GM15510 (cell line): ENCODE results near the gene MPP1.

ENCODE experiments used
- POLR2A ChIP-seq: IDR thresholded peaks from 3 replicates; pipeline ENCODE4 v1.6.1; 2011; ENCODE audit warnings: borderline replicate concordance; ENCODE audit not compliant: insufficient read length; ENCODE audit errors: extremely low read depth

The MPP1 gene

DNA sequence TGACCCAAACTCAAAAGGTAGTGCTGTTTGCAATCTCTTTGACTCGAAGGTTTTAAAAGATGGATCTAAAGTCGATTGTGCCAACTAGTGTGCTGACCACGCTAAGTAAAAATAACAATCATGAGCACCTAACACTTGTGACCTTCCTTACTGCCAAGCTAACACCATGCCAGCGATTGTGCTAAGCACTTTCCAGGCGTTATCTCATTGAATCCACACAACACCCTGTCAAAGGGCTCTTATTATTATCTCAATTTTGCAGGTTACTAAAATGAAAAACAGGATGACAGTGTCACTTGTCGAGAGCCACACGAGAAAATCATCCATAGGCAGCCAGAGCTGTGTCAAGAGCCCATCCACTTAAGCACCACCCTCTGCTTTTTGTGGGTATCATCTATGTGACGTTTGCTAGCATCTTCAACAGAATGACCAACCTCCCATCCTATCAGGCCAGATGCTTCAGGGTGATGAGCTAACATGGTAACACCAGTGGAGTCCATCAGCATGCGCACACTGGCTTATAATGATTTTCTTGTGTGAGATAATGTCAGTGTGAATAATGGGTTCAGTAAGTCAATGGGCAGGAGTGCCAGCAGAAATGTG is 53.5 kb downstream of the MPP1 start:
- TF ChIP-seq POLR2A: no peak

- TF ChIP-seq POLR2A: no peak
These were observed 54.0 kb downstream of the MPP1 start for GRCh38 chrX:154751203-154751668.

GRCh38 chrX:154750301-154751202 is 54.7 kb downstream of the MPP1 start, which contains the start of gene GAB3:
Gene GAB3, minus strand, starts transcription at chrX:154751077. Its CDS starts 52 bp downstream, at chrX:154751025.
- no peak for TF ChIP-seq POLR2A

DNA sequence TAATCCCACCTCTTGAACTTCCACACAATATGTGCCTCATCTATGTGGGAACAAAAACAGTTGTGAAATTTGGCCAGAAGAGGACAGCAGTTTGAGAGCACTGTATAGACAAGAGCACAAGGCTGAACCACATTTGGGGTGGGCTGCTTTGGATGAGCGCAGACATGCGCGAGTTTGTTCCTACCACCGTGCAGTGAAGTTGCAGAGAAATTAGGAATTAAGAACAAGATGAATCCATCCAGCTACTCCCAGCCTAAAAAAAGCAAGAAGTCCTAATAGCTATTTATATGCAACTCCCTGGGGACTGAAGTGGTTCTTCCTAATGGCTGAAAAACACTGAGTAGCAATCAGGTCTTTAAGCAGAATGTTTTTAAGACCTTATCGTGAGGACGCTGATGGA is 55.4 kb downstream of the MPP1 start:
- TF ChIP-seq POLR2A: no peak

- TF ChIP-seq POLR2A: no peak
These were observed 56.5 kb downstream of the MPP1 start for GRCh38 chrX:154748712-154749339.

GRCh38 chrX:154742613-154743012 is 62.7 kb downstream of the MPP1 start:
- no peak for TF ChIP-seq POLR2A

GRCh38 chrX:154739952-154740465 is 65.3 kb downstream of the MPP1 start:
- no peak for TF ChIP-seq POLR2A

DNA sequence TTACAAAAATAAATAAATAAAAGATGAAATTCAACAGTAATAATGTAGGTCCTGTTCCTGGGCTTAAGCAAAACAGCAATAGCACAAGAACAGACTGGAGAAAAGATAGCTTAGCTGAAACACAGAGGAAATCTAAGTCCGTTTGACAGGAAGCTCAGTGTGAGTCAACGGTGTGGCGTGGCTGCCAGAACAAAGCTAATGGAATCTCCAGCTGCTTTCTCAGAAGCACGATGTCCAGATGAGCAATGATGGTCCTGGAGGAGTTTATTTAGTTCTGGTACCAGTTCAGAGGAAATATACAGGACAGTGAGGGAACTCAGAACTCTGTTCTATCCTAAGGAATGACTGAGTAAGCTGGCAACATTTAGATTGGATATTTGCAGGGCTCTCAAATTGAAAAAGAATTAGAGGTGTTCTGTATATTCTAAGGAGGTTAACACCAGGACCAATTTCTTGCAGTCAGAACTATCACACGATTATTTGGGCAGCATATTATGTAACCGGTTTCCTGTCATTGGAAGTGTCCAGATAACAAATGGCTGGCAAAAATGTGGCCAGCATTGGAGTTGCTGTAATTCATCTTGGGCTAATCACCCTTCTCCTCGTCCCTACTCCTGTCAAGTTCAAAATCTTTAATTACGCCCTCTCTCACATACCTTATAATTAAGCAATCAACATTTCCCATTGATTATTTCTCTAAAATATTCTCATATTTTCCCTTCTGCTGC is 67.1 kb downstream of the MPP1 start:
- no peak for TF ChIP-seq POLR2A

DNA sequence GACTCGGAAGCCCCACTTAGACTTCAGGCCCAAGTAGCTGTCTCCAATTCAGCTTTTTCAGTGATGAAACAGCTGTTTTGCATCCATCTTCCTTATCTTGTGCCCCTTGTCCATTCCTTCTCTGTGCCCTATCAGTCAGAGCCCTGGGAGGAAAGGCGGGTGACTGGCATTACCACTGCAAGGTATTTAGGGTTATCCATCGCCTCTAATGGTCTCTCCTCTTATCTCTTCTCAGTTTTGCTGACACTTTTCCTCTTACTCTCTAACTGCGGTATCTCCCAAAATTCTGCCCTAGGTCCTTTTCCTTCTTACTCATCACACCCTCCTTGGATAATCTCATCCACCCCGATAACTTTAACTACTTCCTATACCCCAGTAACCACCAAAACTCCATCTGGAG is 68.1 kb downstream of the MPP1 start:
- no peak for TF ChIP-seq POLR2A

DNA sequence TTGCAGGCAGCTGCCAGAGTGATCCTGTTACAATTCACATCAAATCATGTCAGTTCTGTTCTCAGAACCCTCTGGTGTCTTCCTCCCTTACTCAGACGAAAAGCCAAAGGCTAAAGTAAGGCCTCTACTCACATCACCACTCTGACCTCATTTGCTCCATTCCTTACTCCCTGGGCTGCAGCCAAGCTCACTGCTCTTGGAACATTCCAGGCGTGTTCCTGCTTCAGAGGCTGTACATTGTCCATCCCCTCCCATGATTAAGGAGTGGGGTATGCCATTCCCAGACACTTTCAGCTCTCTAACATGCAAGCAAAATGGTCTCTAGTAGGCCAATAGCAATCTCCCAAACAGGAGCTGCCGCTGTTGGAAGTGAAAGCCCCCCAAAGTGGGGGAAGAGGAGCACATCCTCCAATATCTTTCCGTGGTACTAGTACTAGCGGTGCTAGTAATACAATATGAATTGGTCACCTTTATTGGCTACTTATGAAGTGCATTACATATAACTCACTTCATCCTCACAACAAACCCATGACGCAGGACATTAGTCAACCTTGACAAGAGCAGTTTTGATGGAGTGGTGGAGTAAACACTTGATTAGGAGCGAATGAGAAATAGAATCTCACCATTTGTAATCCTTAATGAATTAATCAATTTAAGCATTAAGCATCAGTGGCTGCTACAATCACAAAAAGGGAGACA is 69.4 kb downstream of the MPP1 start:
- no peak for TF ChIP-seq POLR2A

- TF ChIP-seq POLR2A: no peak
These were observed 71.1 kb downstream of the MPP1 start for GRCh38 chrX:154734061-154734781.

GRCh38 chrX:154733066-154733425 is 72.2 kb downstream of the MPP1 start:
- no peak for TF ChIP-seq POLR2A

GRCh38 chrX:154732421-154733065 is 72.7 kb downstream of the MPP1 start:
- TF ChIP-seq POLR2A: no peak
